ENCODE results near the gene MORC4. TPM values are rescaled to one million over a fixed set of nuclear protein-coding genes. Genes with fewer than 3 reads are reported as not detected.

The MORC4 gene
- total RNA-seq, 1 experiment from 2014 or later: 69.7 TPM

GRCh38 chrX:106931831-106932491 lies 68.1 kb downstream of the MORC4 start:
- Mint-ChIP-seq H3K4me1 (ENCODE audit: low read depth, unreplicated experiment) (peaks cover 10% of the 10 kb centered on the region), H3K4me3 (ENCODE audit: unreplicated experiment) (peak overlapping the region; percentile 37), H3K27me3 (ENCODE audit: insufficient read depth, unreplicated experiment) (no peaks in the 10 kb centered on the region), H3K27ac (ENCODE audit: unreplicated experiment) (peak overlapping the region; percentile 84), H3K36me3 (ENCODE audit: insufficient read depth, unreplicated experiment) (peaks cover 24% of the 10 kb centered on the region), H3K9me3 (ENCODE audit: unreplicated experiment) (no peaks in the 10 kb centered on the region)
- BruUV-seq (replicated peaks): no TSS peak
- Histone ChIP-seq H3K4me3 (ENCODE audit: low read depth, low read length) (no peak overlapping the region), H3K27me3 (replicated peaks; ENCODE audit: control insufficient read depth, insufficient read depth, low read length) (no peaks in the 10 kb centered on the region), H3K9me3 (no peaks in the 10 kb centered on the region), H3K36me3 (ENCODE audit: control insufficient read depth, insufficient read depth, low read length) (no peaks in the 10 kb centered on the region), H3K4me1 (peaks cover 67% of the 10 kb centered on the region)
- ChIA-PET POLR2A (interaction anchor here (0.7 to 1.1 kb wide), 2 partner anchors 28 to 68 kb away, joined by 3 to 4 read pairs; partner anchors contain the start of gene MORC4), CTCF (interaction anchor here (2.1 to 2.4 kb wide), 3 partner anchors 28 to 33 kb away, joined by 8 to 13 read pairs (median 10); no protein-coding TSS in a partner anchor)
- DNase-seq: peak in 1 of 2 experiments; percentile 38
- intact Hi-C loops (cut with micrococcal nuclease; ENCODE audit: unreplicated experiment): loop anchor here (1.0 kb wide), 1 partner anchor 30 kb away; no protein-coding TSS in a partner anchor
- no peak for TF ChIP-seq CTCF (IDR thresholded peaks at IDR 0.05; ENCODE audit: insufficient read depth in 1 of 2, low read depth in 1 of 2, low read length in 1 of 2, severe bottlenecking in 1 of 2, unreplicated experiment in 1 of 2)

- Mint-ChIP-seq H3K36me3 (ENCODE audit: insufficient read depth, unreplicated experiment) (peaks cover 18% of the 10 kb centered on the region), H3K27me3 (ENCODE audit: insufficient read depth, unreplicated experiment) (no peaks in the 10 kb centered on the region), H3K9me3 (ENCODE audit: unreplicated experiment) (no peaks in the 10 kb centered on the region), H3K27ac (ENCODE audit: unreplicated experiment) (no peak overlapping the region), H3K4me3 (ENCODE audit: unreplicated experiment) (no peak overlapping the region), H3K4me1 (ENCODE audit: low read depth, unreplicated experiment) (peaks cover 10% of the 10 kb centered on the region)
- ChIA-PET CTCF (interaction anchor here (0.6 to 0.8 kb wide), 2 partner anchors 29 to 557 kb away, joined by 3 to 4 read pairs; no protein-coding TSS in a partner anchor), POLR2A (no interaction called here)
- Histone ChIP-seq H3K4me1 (peaks cover 50% of the 10 kb centered on the region), H3K9me3 (no peaks in the 10 kb centered on the region), H3K4me3 (ENCODE audit: low read depth, low read length) (no peak overlapping the region), H3K36me3 (ENCODE audit: control insufficient read depth, insufficient read depth, low read length) (no peaks in the 10 kb centered on the region), H3K27me3 (replicated peaks; ENCODE audit: control insufficient read depth, insufficient read depth, low read length) (no peaks in the 10 kb centered on the region)
- BruUV-seq (replicated peaks): TSS peak; percentile 27
- no peak for TF ChIP-seq CTCF (IDR thresholded peaks at IDR 0.05; ENCODE audit: insufficient read depth in 1 of 2, low read depth in 1 of 2, low read length in 1 of 2, severe bottlenecking in 1 of 2, unreplicated experiment in 1 of 2)
- no peak for DNase-seq
- intact Hi-C loops (cut with micrococcal nuclease; ENCODE audit: unreplicated experiment): no loop called here
Observed at GRCh38 chrX:106928227-106928626, 71.8 kb downstream of the MORC4 start.

GRCh38 chrX:106927700-106928099 lies 72.3 kb downstream of the MORC4 start:
- Histone ChIP-seq H3K36me3 (ENCODE audit: control insufficient read depth, insufficient read depth, low read length) (no peaks in the 10 kb centered on the region), H3K9me3 (no peaks in the 10 kb centered on the region), H3K4me3 (ENCODE audit: low read depth, low read length) (no peak overlapping the region), H3K4me1 (peaks cover 45% of the 10 kb centered on the region), H3K27me3 (replicated peaks; ENCODE audit: control insufficient read depth, insufficient read depth, low read length) (no peaks in the 10 kb centered on the region)
- peak overlapping the region; percentile 22 for H3K27ac Mint-ChIP-seq (ENCODE audit: unreplicated experiment)
- intact Hi-C loops (cut with micrococcal nuclease; ENCODE audit: unreplicated experiment): no loop called here
- peaks cover 13% of the 10 kb centered on the region for H3K36me3 Mint-ChIP-seq (ENCODE audit: insufficient read depth, unreplicated experiment)
- ChIA-PET CTCF (interaction anchor here (0.6 to 0.8 kb wide), 3 partner anchors 29 to 838 kb away, joined by 3 to 10 read pairs (median 4); no protein-coding TSS in a partner anchor), POLR2A (no interaction called here)
- H3K9me3 Mint-ChIP-seq (ENCODE audit: unreplicated experiment): no peaks in the 10 kb centered on the region
- H3K27me3 Mint-ChIP-seq (ENCODE audit: insufficient read depth, unreplicated experiment): no peaks in the 10 kb centered on the region
- no peak overlapping the region for H3K4me3 Mint-ChIP-seq (ENCODE audit: unreplicated experiment)
- TF ChIP-seq CTCF (IDR thresholded peaks at IDR 0.05; ENCODE audit: insufficient read depth in 1 of 2, low read depth in 1 of 2, low read length in 1 of 2, severe bottlenecking in 1 of 2, unreplicated experiment in 1 of 2): no peak
- H3K4me1 Mint-ChIP-seq (ENCODE audit: low read depth, unreplicated experiment): peaks cover 6% of the 10 kb centered on the region
- BruUV-seq (replicated peaks): no TSS peak
- DNase-seq: no peak
